NCI-H2196 treated with DMSO at 0.1 percent for 48 hours (cell line): Measurements from ENCODE around the gene UBE2E3.
"Not testable (repeated sequence)": the region's sequence is repeated elsewhere in the genome, so short reads cannot be mapped to it uniquely, and the experiment has no call there.

Source experiments
- DNase-seq: peaks from one replicate; lab custom pipeline; 2025; ENCODE audit not compliant: unreplicated experiment; lab: John Stamatoyannopoulos, UW

UBE2E3 gene

DNA sequence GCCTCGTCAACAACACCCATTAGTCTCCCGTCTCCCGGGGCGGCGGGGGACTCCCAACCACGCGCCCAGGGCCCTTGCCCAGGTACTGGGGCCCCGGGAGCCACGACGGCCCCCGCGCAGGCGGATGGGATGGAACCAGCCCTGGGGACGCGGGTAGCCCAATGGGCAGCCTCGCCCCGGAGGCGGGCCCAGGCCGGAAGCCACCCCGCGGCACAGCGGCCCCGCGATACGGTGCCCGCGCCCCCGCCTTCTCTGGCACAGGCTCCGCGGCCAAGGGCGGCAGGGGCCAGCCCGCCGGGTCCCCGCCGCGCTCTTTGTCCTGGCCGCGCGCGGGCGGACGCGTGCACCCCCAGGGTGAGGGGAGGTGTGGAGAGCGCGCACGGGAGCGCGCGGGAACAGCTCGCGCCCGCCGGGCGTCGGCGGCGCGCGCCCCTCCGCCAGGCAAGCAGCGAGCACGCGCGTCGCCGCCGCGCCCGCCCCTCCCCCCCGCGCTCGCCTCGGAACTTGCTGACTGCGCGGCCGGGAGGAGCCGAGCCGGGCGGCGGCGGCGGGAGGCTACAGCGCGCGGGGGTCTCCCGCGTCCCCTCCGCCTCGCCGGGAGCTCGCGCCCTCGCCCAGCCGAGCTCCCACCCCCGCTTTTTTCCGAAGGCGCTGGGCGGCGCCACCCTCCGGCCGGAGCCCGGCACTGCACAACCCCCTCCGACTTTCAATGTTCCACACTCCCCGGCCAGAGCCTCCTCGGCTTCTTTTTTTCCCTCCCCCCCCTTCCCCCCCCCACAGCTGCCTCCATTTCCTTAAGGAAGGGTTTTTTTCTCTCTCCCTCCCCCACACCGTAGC, at the start of gene UBE2E3:
UBE2E3 (plus strand) TSS at position 500 of the 837 bp plus-strand sequence. CDS start 1,438 bp downstream, outside the sequence.
- DNase-seq, result peak; percentile 81

- DNase-seq, result no peak
Measured at GRCh38 chr2:180931841-180932240, 48.6 kb upstream of the UBE2E3 start.

- no peak for DNase-seq
Measured at GRCh38 chr2:180933332-180933731, 47.1 kb upstream of the UBE2E3 start.

- DNase-seq, result no peak
Measured at GRCh38 chr2:180934911-180935310, 45.5 kb upstream of the UBE2E3 start.

DNA sequence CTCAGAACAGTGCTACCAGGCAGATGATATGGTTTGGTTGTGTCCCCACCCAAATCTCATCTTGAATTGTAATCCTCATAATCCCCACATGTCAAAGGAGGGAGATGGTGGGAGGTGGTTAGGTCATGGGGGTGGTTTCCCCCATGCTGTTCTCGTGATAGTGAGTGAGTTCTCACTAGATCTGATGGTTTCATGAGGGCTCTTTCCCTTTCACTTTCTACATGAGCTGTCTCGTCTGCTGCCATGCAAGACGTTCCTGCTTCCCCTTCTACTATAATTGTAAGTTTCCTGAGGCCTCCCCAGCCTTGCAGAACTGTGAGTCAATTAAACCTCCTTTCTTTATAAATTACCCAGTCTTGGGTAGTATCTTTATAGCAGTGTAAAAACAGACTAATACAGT, 42.9 kb upstream of the UBE2E3 start:
- DNase-seq, result not testable (repeated sequence)

- DNase-seq, result no peak
Measured at GRCh38 chr2:180938451-180938850, 42.0 kb upstream of the UBE2E3 start.

- DNase-seq, result no peak
Measured at GRCh38 chr2:180943275-180943674, 37.1 kb upstream of the UBE2E3 start.

GRCh38 chr2:180944372-180944771, 36.0 kb upstream of the UBE2E3 start:
- DNase-seq, result no peak

- DNase-seq, result no peak
Measured at GRCh38 chr2:180947208-180947689, 33.2 kb upstream of the UBE2E3 start.

DNA sequence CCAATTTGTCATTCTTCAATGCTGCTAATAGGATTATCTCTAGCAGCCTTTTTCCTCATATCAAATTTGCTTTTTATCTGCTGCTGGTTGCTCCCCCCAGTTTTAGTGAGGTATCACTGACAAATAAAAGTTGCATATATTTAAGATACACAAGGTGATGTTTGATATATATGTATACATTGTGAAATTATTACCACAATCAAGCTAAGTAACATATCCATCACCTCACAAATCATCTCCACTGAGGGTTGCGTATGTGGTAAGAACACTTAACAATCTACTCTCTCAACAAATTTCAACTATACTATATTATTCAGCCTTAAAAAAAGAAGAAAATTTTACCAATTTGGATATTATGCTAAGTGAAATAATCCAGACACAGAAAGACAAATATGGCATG, 30.5 kb upstream of the UBE2E3 start:
- DNase-seq, result no peak

- no peak for DNase-seq
Measured at GRCh38 chr2:180952082-180952481, 28.3 kb upstream of the UBE2E3 start.

GRCh38 chr2:180952731-180953336, 27.6 kb upstream of the UBE2E3 start:
- DNase-seq, result no peak

DNA sequence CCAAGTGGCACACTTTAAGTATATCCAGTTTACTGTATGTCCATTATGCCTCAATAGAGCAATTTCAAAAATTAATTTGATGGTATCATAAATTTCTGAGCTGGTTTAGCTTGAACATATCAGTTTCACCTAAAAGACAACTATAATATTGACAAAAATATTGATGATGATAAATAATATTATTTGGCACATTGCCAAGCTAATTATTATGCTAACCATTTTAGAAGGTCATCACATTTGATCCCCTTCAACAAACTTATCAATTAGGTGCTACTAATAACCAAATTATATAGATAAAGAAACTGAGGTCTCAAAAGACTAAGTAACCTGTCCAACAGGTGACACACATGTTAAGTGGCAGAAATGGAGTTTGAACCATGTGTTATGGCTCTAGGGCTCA, 26.9 kb upstream of the UBE2E3 start:
- no peak for DNase-seq

DNA sequence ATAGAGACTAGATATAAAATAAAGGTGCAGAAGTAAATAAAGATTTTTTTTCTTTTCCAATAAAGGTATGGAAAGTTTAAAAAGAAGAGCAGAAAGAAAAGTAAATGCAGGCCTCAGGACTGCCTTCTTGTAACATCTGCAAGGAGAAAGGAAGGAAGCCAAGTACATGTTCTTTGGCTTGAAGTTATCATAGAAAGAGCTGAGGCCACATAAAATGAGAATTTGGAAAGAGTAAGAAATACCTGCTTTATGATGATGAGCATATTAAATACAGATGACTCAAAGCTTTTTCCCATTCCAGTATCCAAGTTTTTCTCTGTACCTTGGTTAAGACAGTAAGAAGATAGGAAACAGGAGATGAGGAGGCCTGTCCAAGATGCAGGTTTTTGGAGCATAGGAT, 25.3 kb upstream of the UBE2E3 start:
- DNase-seq, result no peak

DNA sequence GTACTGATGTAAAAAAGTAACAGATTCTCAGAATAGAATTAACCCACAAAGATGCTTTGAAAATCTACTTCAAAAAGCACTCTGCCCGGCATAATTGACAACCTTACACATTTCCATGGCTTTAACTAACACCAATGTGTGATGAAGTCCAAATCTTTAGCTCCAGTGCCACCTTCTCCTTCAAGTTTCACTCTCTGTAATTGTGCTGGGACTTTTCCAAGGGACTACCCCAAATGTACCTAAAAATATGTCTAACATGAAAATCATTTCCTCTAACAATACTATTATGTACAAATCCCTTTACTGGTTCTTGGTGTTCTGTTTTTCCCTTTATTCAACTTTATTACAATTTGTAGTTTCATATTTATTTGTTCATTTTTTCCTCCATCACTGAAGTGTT, 20.6 kb upstream of the UBE2E3 start:
- DNase-seq, result no peak

DNA sequence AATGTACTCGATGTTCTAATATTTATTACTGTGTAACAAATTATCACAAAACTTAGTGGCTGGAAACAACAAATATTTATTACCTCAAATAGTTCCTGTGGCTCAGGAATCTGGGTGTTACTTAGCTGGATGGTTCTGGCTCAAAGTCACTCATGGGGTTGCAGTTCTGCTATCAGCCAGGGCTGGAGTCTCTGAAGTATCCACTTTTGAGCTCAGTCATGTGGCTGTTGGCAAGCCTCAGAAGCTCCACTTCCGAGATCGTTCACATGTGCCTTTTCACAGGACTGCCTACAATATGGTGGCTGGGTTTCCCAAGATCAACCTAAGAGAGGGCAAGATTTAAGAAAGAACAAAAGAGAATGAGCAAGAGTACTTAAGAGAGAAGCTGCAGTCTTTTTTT, 19.4 kb upstream of the UBE2E3 start:
- DNase-seq, result no peak

- DNase-seq, result no peak
Measured at GRCh38 chr2:180962727-180963314, 17.6 kb upstream of the UBE2E3 start.

DNA sequence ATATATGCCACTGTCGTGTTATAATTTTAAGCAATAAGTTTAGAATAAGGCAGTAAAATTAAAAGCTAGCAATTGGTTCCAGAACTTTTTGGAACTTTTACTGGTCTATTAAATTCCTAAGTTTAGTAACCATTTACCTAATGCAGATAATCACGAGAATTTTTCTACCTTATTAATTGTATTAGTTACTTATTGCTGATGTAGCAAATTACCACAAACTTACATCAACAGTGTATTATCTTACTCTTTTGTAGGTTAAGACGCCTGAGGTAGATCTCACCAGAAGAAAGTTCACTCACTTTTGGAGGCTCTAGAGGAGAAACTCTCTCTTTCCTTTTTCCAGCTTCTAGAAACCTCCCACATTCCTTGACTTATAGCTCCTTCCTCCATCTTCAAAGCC, 14.0 kb upstream of the UBE2E3 start:
- DNase-seq, result no peak

DNA sequence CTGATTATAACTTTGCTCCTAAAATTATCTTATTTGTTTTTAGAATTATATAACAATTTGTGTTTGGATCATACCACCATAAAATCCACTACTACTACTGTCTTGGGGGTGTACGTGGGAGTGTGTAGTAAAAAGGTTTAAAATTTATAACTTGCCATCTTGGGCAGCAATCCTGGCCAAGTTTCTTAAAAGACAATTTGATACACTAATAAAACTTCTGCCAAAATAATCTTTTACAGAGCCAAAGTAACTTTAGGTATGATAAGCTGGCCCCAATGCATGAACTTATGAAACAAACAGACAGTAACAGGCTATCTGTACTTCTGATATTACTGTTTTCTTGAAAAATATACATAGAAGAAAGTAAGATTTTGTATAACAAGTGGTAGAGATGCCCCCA, 11.3 kb upstream of the UBE2E3 start:
- DNase-seq, result no peak

- no peak for DNase-seq
Measured at GRCh38 chr2:180970016-180970415, 10.4 kb upstream of the UBE2E3 start.

GRCh38 chr2:180971811-180972210, 8.6 kb upstream of the UBE2E3 start:
- no peak for DNase-seq

DNA sequence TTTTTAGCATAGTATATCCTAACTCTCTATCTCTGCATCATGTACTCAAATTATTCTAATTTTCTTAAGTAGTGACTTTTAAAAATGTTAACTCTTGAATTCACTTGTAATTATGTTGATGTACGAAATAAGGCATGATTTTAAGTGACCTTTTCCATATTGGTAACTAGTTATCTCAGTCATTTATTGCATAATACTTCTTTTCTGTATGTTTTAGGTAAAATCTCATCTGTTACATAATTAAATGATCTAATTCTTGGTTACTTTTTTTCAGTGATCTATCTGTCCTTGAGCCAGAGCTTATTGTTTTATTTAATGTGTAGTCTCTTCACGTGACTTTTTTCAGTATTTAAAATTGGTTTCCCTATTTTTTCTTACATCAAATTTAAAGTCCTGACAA, 4.8 kb upstream of the UBE2E3 start:
- DNase-seq, result no peak
